Measurements from ENCODE around the gene ELL3. TPM values are rescaled to one million over a fixed set of nuclear protein-coding genes. Genes with fewer than 3 reads are reported as not detected.

Gene ELL3
- total RNA-seq, 1 experiment from 2014 or later, result 35.8 TPM

GRCh38 chr15:43799209-43799944 lies 22.6 kb upstream of the ELL3 start:
- no peak for DNase-seq
- peak overlapping the region; percentile 56 for H3K4me2 ChIP-seq (ENCODE audit: low read length)
- intact Hi-C loops (cut with micrococcal nuclease), result no loop called here
- H3K4me1 ChIP-seq (ENCODE audit: insufficient read depth, low read length), result peaks cover 58% of the 10 kb centered on the region
- peak; percentile 27; the same call in 1 of the 2 replicates for TF ChIP-seq CTCF (conservative IDR thresholded peaks at IDR 0.05; ENCODE audit: low read depth, low read length)
- TF ChIP-seq EZH2phosphoT487 (IDR thresholded peaks at IDR 0.05; ENCODE audit: borderline replicate concordance, low read length), result no peak
- H3K9me3 ChIP-seq (ENCODE audit: low read length), result no peaks in the 10 kb centered on the region
- peak; percentile 2 for ATAC-seq
- no TSS peak for BruUV-seq (replicated peaks)
- H3K9ac ChIP-seq (ENCODE audit: low read length), result peak overlapping the region; percentile 56
- no peak overlapping the region for H2AFZ ChIP-seq (ENCODE audit: low read length)
- no peaks in the 10 kb centered on the region for H4K20me1 ChIP-seq (ENCODE audit: low read length)
- H3K9me2 ChIP-seq (replicated peaks; ENCODE audit: low read length), result no peaks in the 10 kb centered on the region
- no peaks in the 10 kb centered on the region for H3K27me3 ChIP-seq (ENCODE audit: low read length)
- H3K27ac ChIP-seq (ENCODE audit: low read length), result peak overlapping the region; percentile 78
- POLR2A ChIA-PET (ENCODE audit: unreplicated experiment), result no interaction called here
- CTCF ChIA-PET, result no interaction called here
- peaks cover 40% of the 10 kb centered on the region for H3K36me3 ChIP-seq (ENCODE audit: low read depth, low read length)
- peaks cover 10% of the 10 kb centered on the region for H3F3A ChIP-seq (ENCODE audit: low read length, unreplicated experiment)
- no peak overlapping the region; the same call in 1 of the 2 replicates for H3K4me3 ChIP-seq (ENCODE audit: low read length)
- peaks cover 33% of the 10 kb centered on the region for H3K79me2 ChIP-seq (ENCODE audit: low read length)

DNA sequence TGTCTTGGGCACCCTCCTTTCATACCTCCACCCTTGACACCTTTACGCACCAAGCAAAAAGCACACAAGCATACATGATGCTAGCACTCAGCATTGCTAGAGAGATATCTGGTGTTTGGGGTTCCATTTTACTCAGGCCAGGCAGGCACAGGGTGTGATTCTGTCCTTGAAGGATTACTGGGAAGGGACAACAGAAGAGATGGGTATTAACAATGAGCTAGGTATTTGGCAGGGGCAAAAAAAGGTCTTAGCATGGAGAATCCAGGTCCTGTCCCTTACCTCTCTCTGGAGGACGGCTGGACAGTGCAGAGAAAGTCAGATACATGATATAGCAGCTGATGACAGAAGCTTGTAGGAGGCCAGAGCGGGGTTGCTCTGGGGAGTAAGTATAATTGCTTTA lies 19.8 kb upstream of the ELL3 start:
- Histone ChIP-seq H3K4me2 (ENCODE audit: low read length) (no peak overlapping the region), H3K79me2 (ENCODE audit: low read length) (peaks cover 48% of the 10 kb centered on the region), H3K27me3 (ENCODE audit: low read length) (no peaks in the 10 kb centered on the region), H3K9me2 (replicated peaks; ENCODE audit: low read length) (no peaks in the 10 kb centered on the region), H3K9ac (ENCODE audit: low read length) (no peak overlapping the region), H3K4me1 (ENCODE audit: insufficient read depth, low read length) (peaks cover 68% of the 10 kb centered on the region), H3K36me3 (ENCODE audit: low read depth, low read length) (peaks cover 31% of the 10 kb centered on the region), H2AFZ (ENCODE audit: low read length) (no peak overlapping the region), H3F3A (ENCODE audit: low read length, unreplicated experiment) (peaks cover 5% of the 10 kb centered on the region), H3K9me3 (ENCODE audit: low read length) (no peaks in the 10 kb centered on the region), H3K27ac (ENCODE audit: low read length) (no peak overlapping the region), H3K4me3 (ENCODE audit: low read length) (no peak overlapping the region), H4K20me1 (ENCODE audit: low read length) (peaks cover 5% of the 10 kb centered on the region; the same call in 1 of the 2 replicates)
- POLR2A ChIA-PET (ENCODE audit: unreplicated experiment), result no interaction called here
- TF ChIP-seq CTCF (conservative IDR thresholded peaks at IDR 0.05; ENCODE audit: low read depth, low read length) (no peak), EZH2phosphoT487 (IDR thresholded peaks at IDR 0.05; ENCODE audit: borderline replicate concordance, low read length) (no peak), EZH2 (IDR thresholded peaks at IDR 0.05; ENCODE audit: low read length, unreplicated experiment) (no peak)
- DNase-seq, result no peak
- no peak for ATAC-seq
- CTCF ChIA-PET, result no interaction called here
- intact Hi-C loops (cut with micrococcal nuclease), result no loop called here
- BruUV-seq (replicated peaks), result no TSS peak

GRCh38 chr15:43795997-43796396 lies 19.2 kb upstream of the ELL3 start:
- intact Hi-C loops (cut with micrococcal nuclease), result no loop called here
- ChIA-PET POLR2A (ENCODE audit: unreplicated experiment) (no interaction called here), CTCF (no interaction called here)
- H3K4me3 ChIP-seq (ENCODE audit: low read length), result no peak overlapping the region
- H3K9me3 ChIP-seq (ENCODE audit: low read length), result no peaks in the 10 kb centered on the region
- H3K4me2 ChIP-seq (ENCODE audit: low read length), result no peak overlapping the region
- ATAC-seq (no peak), DNase-seq (no peak)
- peaks cover 66% of the 10 kb centered on the region for H3K4me1 ChIP-seq (ENCODE audit: insufficient read depth, low read length)
- H3K27me3 ChIP-seq (ENCODE audit: low read length), result no peaks in the 10 kb centered on the region
- no peaks in the 10 kb centered on the region for H3K9me2 ChIP-seq (replicated peaks; ENCODE audit: low read length)
- H3F3A ChIP-seq (ENCODE audit: low read length, unreplicated experiment), result peaks cover 5% of the 10 kb centered on the region
- H3K27ac ChIP-seq (ENCODE audit: low read length), result no peak overlapping the region
- BruUV-seq (replicated peaks), result no TSS peak
- H3K36me3 ChIP-seq (ENCODE audit: low read depth, low read length), result peaks cover 30% of the 10 kb centered on the region
- peaks cover 5% of the 10 kb centered on the region; the same call in 1 of the 2 replicates for H4K20me1 ChIP-seq (ENCODE audit: low read length)
- no peak overlapping the region for H3K9ac ChIP-seq (ENCODE audit: low read length)
- no peak overlapping the region for H2AFZ ChIP-seq (ENCODE audit: low read length)
- TF ChIP-seq CTCF (conservative IDR thresholded peaks at IDR 0.05; ENCODE audit: low read depth, low read length) (no peak), EZH2phosphoT487 (IDR thresholded peaks at IDR 0.05; ENCODE audit: borderline replicate concordance, low read length) (no peak), EZH2 (IDR thresholded peaks at IDR 0.05; ENCODE audit: low read length, unreplicated experiment) (no peak)
- peaks cover 43% of the 10 kb centered on the region for H3K79me2 ChIP-seq (ENCODE audit: low read length)

Measured in PC-3 (cell line).